Measurements from ENCODE around the gene CGB8.
"Not testable (repeated sequence)": the region's sequence is repeated elsewhere in the genome, so short reads cannot be mapped to it uniquely, and the experiment has no call there.

Gene CGB8

GRCh38 chr19:49020931-49021895 lies 27.7 kb downstream of the CGB8 start:
- DNase-seq (ENCODE audit: low read depth) = no peak
- no peak overlapping the region for H3K4me3 ChIP-seq (ENCODE audit: control insufficient read depth, low read depth, low read length)
- TF ChIP-seq CTCF (IDR thresholded peaks at IDR 0.05; ENCODE audit: control insufficient read depth, insufficient read depth, low read depth, low read length, missing control alignments) = no peak

GRCh38 chr19:49020342-49020741 lies 28.6 kb downstream of the CGB8 start:
- no peak for DNase-seq (ENCODE audit: low read depth)
- no peak for TF ChIP-seq CTCF (IDR thresholded peaks at IDR 0.05; ENCODE audit: control insufficient read depth, insufficient read depth, low read depth, low read length, missing control alignments)
- H3K4me3 ChIP-seq (ENCODE audit: control insufficient read depth, low read depth, low read length) = no peak overlapping the region

GRCh38 chr19:49019242-49019932 lies 29.5 kb downstream of the CGB8 start:
- peak overlapping the region; percentile 39 for H3K4me3 ChIP-seq (ENCODE audit: control insufficient read depth, low read depth, low read length)
- no peak for DNase-seq (ENCODE audit: low read depth)
- TF ChIP-seq CTCF (IDR thresholded peaks at IDR 0.05; ENCODE audit: control insufficient read depth, insufficient read depth, low read depth, low read length, missing control alignments) = no peak

- H3K4me3 ChIP-seq (ENCODE audit: control insufficient read depth, low read depth, low read length) = peak overlapping the region; percentile 39
These were observed 30.3 kb downstream of the CGB8 start for GRCh38 chr19:49018388-49019241.

GRCh38 chr19:49017666-49018351 lies 31.1 kb downstream of the CGB8 start:
- peak overlapping the region; percentile 39 for H3K4me3 ChIP-seq (ENCODE audit: control insufficient read depth, low read depth, low read length)
- peak; percentile 67 for TF ChIP-seq CTCF (IDR thresholded peaks at IDR 0.05; ENCODE audit: control insufficient read depth, insufficient read depth, low read depth, low read length, missing control alignments)
- DNase-seq (ENCODE audit: low read depth) = no peak

More at GRCh38 chr19:49018388-49019241, 30.3 kb downstream of the CGB8 start:
- DNase-seq (ENCODE audit: low read depth) = not testable (repeated sequence)

GRCh38 chr19:49017041-49017665 lies 31.8 kb downstream of the CGB8 start, which contains the start of gene LHB:
LHB (minus strand) TSS chr19:49017091; CDS start chr19:49017081, 10 bp downstream.
- peak within 1 kb of the TSS; percentile 39 for H3K4me3 ChIP-seq (ENCODE audit: control insufficient read depth, low read depth, low read length)
- TF ChIP-seq CTCF (IDR thresholded peaks at IDR 0.05; ENCODE audit: control insufficient read depth, insufficient read depth, low read depth, low read length, missing control alignments) = no peak

More at GRCh38 chr19:49017041-49017665, 31.8 kb downstream of the CGB8 start, which contains the start of gene LHB:
- DNase-seq (ENCODE audit: low read depth) = no peak
